ENCODE data around the gene CDH5.

- no peak for TF ChIP-seq POLR2A (IDR thresholded peaks at IDR 0.05)
- no peak for TF ChIP-seq CTCF (IDR thresholded peaks at IDR 0.05)
Observed at GRCh38 chr16:66334853-66335574, 31.5 kb upstream of the CDH5 start.
